CD4-positive, alpha-beta T cell treated with Interleukin-10 for 1 hour (primary cell): ENCODE data around the gene DLG2.

Experiments used
- DNase-seq: peaks from one replicate; pipeline ENCODE4 v3.0.0-alpha.2; 2020

Gene DLG2

DNA sequence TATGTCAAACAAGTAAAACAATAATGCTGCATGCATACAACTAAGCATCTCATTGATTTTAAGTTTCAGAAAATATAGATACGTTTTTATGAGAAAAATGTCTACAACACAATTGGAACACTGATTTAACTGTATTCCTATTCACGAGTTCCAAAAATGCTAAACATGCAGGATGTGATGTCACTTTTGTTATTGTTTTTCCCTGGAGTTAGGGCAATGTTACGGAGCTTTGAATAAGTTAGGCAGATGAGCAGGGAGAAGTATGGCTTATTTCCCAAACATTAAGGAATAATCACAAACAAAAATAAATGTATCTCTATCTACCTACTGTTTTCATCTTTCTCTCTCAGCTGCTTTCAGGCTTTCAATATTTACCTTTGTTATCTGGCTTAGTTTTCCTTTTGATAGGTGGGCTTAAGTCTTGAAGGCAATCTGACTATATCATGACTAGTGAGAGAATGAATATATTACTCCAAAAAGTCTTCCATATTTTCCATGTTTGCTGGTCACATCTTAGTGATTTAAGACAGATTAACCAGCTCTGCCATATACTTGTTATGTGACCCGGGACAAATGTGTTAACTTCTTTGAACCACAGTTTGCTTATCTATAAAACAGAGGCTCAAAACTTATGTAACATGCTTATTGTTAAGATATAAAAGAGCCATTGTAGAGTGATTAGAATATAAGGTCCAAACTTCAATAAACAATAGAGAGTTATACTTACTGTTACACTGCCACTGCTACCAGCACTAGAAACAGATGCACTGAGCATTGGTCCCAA lies 1486.6 kb downstream of the DLG2 start:
- no peak for DNase-seq

DNA sequence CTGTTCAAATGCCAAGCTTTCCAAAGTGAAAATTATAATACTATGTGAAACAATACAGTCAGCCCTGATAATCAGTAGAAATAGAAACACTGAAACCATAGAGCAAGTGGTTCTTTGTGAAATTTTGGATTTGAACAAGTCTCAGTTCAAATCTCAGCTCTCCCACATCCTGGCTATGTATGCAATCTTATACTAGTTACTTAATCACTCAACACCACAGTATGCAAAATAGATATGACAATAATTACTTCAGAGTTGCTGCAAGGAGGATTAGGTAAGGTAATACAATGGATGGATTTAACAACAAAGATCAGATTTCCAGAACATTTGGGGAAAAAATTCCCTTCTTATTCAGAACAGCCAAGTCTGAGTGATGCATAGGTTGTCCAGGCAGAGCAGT lies 1489.2 kb downstream of the DLG2 start:
- DNase-seq, result no peak

- no peak for DNase-seq
Observed at GRCh38 chr11:84137505-84137904, 1489.6 kb downstream of the DLG2 start.

DNA sequence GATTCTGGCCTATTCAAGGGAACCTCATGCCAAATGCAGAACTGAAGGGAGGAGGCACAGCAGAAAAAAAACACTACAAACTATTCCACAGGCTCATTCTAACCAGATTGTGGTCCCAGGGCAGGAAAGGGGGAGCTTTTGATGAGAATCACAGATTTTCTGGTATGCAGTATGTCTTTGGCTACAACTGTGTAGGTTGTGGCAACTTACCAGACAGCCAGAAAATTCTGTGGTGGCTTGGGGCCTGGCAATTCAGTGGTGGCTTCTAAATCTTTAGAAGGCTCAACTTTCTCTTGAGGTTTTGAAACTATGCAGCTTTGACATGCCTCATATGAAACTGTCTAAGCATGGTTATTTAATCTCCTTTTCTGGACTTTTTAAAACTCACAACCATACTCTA lies 1490.2 kb downstream of the DLG2 start:
- no peak for DNase-seq

- no peak for DNase-seq
Observed at GRCh38 chr11:84130646-84131427, 1496.3 kb downstream of the DLG2 start.

DNA sequence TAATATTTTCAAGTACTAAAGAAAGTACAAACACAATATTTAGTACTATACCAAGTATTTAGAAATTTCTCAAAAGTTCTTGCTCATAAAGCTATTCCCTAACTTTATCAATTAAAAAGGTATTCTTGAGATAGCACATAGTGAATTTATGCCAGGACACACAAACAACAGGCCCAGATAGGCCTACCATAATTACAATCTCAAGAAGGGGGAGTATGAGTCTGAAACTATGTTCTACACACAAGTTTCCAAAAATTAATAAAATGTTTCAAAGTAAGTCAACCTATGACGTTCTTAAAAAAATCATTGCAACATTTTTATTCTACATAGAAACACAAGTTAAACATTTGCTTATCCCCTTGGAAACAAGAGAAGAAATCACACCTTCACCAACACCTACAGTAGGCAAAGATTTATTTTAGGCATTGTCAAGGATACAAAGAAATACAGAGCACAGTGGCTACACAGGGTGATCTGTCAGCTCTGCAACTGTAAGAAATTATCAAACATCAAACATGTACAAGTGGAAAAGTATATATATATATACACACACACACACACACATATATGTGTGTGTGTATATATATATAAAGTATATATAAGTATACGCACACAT lies 1497.1 kb downstream of the DLG2 start:
- no peak for DNase-seq

GRCh38 chr11:84128840-84129239 lies 1498.3 kb downstream of the DLG2 start:
- DNase-seq, result no peak

DNA sequence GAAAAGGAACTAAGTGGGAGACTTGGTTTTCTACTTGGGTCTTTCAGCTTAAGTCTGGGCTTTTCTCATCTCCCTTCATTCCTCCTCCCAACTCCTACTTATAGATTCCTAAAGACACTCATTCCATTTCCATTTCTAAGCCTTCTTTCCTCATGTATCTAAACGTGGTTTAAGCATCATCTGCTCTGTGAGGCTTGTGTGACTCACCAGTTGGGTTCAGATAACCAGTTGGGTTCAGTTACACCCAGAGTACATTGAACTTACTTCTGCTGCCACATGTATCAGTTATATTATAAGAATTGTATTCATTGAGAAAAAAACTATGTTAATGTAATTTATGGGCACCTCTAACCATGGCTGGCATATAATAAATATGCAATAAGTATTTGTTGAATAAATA lies 1509.8 kb downstream of the DLG2 start:
- no peak for DNase-seq

DNA sequence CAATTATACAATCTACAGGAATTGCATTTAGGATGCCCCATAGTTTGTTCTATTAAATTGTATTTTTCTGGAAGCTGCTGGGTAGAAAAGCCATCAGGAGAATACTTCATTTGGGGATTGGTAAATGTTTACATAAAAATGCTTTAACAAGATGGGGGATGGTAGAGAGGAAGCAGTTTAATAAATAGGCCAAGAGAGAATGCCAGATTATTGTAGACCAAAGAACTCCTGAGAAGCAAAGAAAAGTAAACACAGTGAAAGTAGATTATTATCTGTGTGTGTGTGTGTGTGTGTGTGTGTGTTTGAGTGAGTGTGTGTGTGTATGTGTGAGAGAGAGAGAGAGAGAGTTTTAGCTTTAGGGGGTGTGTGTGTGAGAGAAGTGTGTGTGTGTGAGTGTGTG lies 1520.6 kb downstream of the DLG2 start:
- DNase-seq, result no peak

- no peak for DNase-seq
Observed at GRCh38 chr11:84105148-84105547, 1522.0 kb downstream of the DLG2 start.

DNA sequence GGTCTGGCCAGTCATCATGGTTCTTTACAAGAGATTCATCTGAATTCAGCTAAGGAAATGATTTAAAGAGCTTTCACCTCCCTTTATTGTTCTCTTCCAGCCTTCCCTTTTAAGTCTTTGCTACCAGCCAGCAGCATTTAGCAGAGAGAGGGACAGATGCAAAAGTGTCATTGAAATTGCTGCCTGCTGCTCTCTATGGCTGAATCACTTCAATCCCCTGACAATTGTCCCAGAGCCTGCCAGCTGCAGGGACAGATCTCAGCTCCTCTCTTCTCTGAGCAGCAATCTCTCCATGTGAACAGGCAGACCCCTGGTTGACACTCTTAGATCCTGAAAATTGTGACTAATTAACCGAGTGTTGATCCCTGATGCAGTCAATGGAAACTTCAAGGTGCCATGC lies 1524.0 kb downstream of the DLG2 start:
- no peak for DNase-seq

- DNase-seq, result no peak
Observed at GRCh38 chr11:84097186-84097585, 1530.0 kb downstream of the DLG2 start.

GRCh38 chr11:84091212-84091986 lies 1535.7 kb downstream of the DLG2 start:
- no peak for DNase-seq

DNA sequence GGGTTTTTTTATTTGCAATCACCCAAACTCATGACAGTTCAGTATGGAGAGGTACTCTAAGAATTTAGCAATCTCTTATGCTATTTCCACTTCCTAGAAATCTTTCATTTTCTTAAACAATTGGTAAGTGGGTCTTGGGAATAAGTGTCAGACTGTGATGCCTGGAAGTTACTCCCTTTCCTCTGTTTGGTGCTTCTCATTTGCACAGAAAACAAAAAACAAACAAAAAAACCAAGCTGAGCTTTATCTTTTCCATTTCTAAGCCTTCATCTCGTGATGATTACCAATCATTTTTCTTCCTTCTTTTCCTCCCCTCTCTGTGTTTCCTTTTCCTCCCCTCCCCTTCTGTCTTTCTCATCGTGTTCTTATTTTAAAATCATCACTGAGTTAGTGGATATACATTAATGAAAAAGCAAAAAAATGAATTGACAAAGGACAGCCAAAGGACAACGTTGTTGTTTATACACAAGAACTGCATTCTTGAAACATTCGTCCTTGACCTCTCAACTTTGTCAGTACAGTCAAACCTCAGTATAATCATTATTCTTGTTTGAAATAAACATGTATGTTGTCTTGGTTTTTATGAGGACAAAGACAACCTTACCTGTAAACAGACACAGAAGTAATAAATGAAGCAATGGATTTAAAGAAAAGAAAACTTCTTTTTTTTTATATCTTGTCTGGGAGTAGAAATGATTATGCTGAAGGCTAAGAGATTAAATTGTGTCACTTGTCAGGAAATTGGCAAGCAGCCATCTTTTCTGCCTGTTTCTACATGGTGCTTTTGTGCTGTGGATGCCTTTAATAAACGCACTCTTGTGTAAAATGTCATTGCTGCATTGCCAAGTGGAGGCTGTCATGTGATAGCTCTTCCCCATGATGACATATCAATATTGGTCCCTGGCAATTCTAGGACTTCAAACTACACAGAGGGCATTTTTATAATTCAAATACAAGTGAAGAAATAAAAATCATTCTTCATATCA lies 1537.8 kb downstream of the DLG2 start:
- no peak for DNase-seq

DNA sequence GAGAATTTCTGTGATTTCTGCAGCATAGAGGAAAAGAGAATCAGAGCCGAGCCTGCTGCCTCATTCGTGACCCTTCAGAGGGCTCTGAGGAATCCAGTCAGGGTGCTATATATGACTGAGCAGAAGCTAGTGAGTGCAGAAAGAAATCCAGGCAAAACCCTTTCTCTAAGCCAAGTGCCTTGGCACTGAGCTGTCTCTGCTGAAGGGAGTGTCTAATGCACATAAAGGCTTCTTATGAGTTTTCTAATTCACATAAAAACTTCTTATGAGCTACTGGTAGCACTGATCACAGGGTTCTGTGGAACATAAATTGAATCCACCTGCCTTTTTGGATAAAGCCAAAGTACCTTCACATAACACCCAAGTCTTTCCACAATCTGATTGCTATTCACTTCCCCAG lies 1555.3 kb downstream of the DLG2 start:
- no peak for DNase-seq

- no peak for DNase-seq
Observed at GRCh38 chr11:84069048-84069447, 1558.1 kb downstream of the DLG2 start.

DNA sequence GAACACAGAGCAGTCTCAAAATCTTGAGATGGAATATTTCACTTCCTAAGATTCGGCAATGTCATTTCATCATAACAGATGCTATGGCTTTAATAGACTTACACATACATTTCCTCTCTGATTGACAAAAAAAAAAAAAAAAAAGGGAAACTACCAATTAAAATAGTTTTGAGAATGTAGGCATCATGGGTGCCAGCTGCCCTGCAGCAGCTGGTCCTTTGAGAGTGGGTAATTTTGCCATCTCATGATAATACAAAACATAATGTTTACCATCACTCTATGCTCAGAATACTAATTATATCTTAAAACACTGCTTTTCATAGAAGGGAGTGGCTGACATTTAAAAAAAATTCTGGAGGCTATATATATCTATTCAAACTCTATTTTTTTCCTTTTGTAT lies 1565.4 kb downstream of the DLG2 start:
- DNase-seq, result no peak

- no peak for DNase-seq
Observed at GRCh38 chr11:84056653-84057376, 1570.3 kb downstream of the DLG2 start.

DNA sequence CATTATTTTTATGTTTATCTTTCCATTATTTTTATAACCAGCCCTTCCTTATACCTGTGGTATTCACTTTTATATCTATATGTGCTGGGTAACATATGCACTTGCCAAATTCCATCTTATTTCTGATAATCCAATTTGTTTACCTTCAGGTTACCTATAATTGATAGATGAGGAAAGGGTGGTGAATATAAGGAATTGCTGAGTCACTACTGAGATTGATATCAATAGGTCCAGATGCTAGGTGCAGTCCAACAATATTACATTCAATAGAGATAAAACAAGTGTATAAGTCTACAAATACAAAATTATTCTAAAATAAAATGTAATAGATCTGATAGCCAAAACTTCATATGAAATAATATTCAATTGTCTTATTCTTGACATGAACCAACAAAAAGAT lies 1582.0 kb downstream of the DLG2 start:
- DNase-seq, result no peak

- no peak for DNase-seq
Observed at GRCh38 chr11:84044706-84045105, 1582.4 kb downstream of the DLG2 start.

DNA sequence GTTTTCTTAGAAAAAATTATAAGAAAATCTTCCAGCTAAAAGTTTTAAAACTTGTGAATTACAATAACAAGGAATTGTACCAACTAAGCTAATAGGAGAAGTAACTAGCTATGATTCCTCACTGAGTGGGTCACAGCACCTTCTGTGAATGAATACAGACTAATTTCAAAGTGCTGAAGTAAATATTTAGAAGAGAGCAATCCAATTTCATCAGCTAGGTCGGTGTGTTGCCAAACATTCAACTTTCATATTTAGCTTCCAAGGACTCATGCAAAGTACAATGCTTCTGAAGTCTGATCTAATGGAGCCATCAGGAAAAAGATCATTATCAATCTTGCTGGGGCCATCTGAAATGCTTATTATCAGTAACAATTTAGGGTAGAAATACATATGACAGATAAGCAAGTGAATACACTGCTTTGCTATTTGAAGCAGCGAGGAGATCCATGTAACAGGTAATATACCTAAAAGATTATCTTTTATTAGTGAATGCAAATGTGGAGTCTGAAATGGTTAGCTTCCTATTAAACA lies 1590.4 kb downstream of the DLG2 start:
- DNase-seq, result no peak
